Measurements from ENCODE around the gene HGFAC. TPM values are rescaled to one million over a fixed set of nuclear protein-coding genes. Genes with fewer than 3 reads are reported as not detected.
A peak's percentile ranks its signal among the peaks of the same experiment; 100 is the strongest.

HGFAC gene
- polyA plus RNA-seq, 1 of the 3 experiments (the other 2 are of a cell fraction) = 0.43 TPM

GRCh38 chr4:3489451-3489962 lies 47.7 kb downstream of the HGFAC start:
- no peak overlapping the region for H3K4me3 ChIP-seq (ENCODE audit: low read depth in 2 of 2, low read length in 1 of 2)
- H4K20me1 ChIP-seq (ENCODE audit: insufficient read depth) = no peaks in the 10 kb centered on the region
- DNase-seq = peak; percentile 65
- no peak for TF ChIP-seq JUND (IDR thresholded peaks at IDR 0.05)
- no peak for TF ChIP-seq MXI1 (IDR thresholded peaks at IDR 0.05; ENCODE audit: low read depth, low read length)
- no peak for TF ChIP-seq ELF1 (IDR thresholded peaks at IDR 0.05)
- TF ChIP-seq RFX5 (IDR thresholded peaks at IDR 0.05; ENCODE audit: low read length) = no peak
- TF ChIP-seq ZBTB33 (IDR thresholded peaks at IDR 0.05; ENCODE audit: borderline replicate concordance, low read depth) = no peak
- TF ChIP-seq NFIC (IDR thresholded peaks at IDR 0.05; ENCODE audit: borderline replicate concordance) = no peak
- TF ChIP-seq YY1 (IDR thresholded peaks at IDR 0.05; ENCODE audit: low read depth) = no peak
- no peak for TF ChIP-seq CTCF (IDR thresholded peaks at IDR 0.05)
- TF ChIP-seq GATA2 (CRISPR knock-in tag; IDR thresholded peaks at IDR 0.05) = no peak
- no peak for TF ChIP-seq PBX3 (IDR thresholded peaks at IDR 0.05)
- no peak for TF ChIP-seq FOXM1 (IDR thresholded peaks at IDR 0.05; ENCODE audit: low read depth)
- TF ChIP-seq IRF3 (IDR thresholded peaks at IDR 0.05; ENCODE audit: low read depth, low read length) = no peak
- TF ChIP-seq EP300 (IDR thresholded peaks at IDR 0.05; ENCODE audit: borderline replicate concordance in 1 of 2, low read depth in 1 of 2, low read length in 1 of 2) = no peak
- no peak for TF ChIP-seq GABPA (IDR thresholded peaks at IDR 0.05; ENCODE audit: low read depth)
- no peak for TF ChIP-seq RXRA (IDR thresholded peaks at IDR 0.05; ENCODE audit: borderline replicate concordance, low read depth)
- TF ChIP-seq RCOR1 (IDR thresholded peaks at IDR 0.05; ENCODE audit: low read length) = no peak
- no peak for TF ChIP-seq MEF2A (IDR thresholded peaks at IDR 0.05; ENCODE audit: borderline replicate concordance, low read depth)
- no peak for TF ChIP-seq REST (IDR thresholded peaks at IDR 0.05; ENCODE audit: low read depth, low read length)
- no peaks in the 10 kb centered on the region for H3K9me3 ChIP-seq
- no peak overlapping the region for H2AFZ ChIP-seq (ENCODE audit: low read depth)
- no peaks in the 10 kb centered on the region for H3K79me2 ChIP-seq (ENCODE audit: insufficient read depth)
- H3K27ac ChIP-seq (ENCODE audit: low read depth in 2 of 2, low read length in 1 of 2) = no peak overlapping the region
- no peaks in the 10 kb centered on the region for H3K9me2 ChIP-seq
- no peaks in the 10 kb centered on the region for H3K36me3 ChIP-seq (replicated peaks in 1 of 2; ENCODE audit: control insufficient read depth in 1 of 2, insufficient read depth in 2 of 2, low read length in 1 of 2)
- ChIA-PET CTCF (no interaction called here), POLR2A (no interaction called here)
- no peak overlapping the region for H3K9ac ChIP-seq
- no peak overlapping the region for H3K4me2 ChIP-seq
- no peaks in the 10 kb centered on the region for H3F3A ChIP-seq (replicated peaks; ENCODE audit: insufficient read depth)
- peaks cover 0 to 28% of the 10 kb centered on the region in 2 experiments; a peak in 1 of 4 replicates for H3K4me1 ChIP-seq (ENCODE audit: control insufficient read depth in 1 of 2, insufficient read depth in 2 of 2, low read depth in 1 of 2, low read length in 1 of 2)
- 41% methylated on average over 6 of the region's 20 CpGs for WGBS (ENCODE audit: low lambda C conversion rate)
- H3K27me3 ChIP-seq (ENCODE audit: insufficient read depth) = no peaks in the 10 kb centered on the region
